ENCODE results near the gene REPIN1. TPM values are rescaled to one million over a fixed set of nuclear protein-coding genes. Genes with fewer than 3 reads are reported as not detected.

Gene REPIN1
- total RNA-seq, 1 experiment from 2014 or later, result 106 TPM

DNA sequence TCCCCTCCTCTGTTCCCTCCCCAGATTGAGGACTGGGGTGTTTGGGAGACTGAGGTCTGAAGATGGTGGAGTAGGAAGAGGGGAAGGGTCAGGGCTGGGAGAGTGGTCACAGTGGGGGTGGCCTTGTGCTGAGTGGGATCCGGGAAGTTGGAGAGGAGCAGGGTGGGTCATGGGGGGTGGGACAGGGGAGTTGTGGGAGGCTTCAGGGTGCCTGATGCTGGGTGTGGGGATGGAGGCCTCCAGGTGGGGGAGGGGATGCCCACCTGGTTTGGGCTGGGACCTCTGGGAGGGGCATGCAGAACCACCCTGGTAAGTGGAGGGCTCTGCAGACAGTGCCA lies 13.1 kb downstream of the REPIN1 start:
- no peak for ATAC-seq
- no peak overlapping the region for H3K4me2 ChIP-seq (ENCODE audit: low read length)
- H3K36me3 ChIP-seq (ENCODE audit: control insufficient read depth in 1 of 2, insufficient read depth in 2 of 2, low read length in 2 of 2), result no peaks in the 10 kb centered on the region
- POLR2A ChIA-PET, result interaction anchor here (0.6 kb wide), 1 partner anchor 17 kb away, joined by 3 read pairs; no protein-coding TSS in a partner anchor
- BruUV-seq (replicated peaks), result no TSS peak
- H3K9ac ChIP-seq (ENCODE audit: low read length), result no peak overlapping the region
- H4K20me1 ChIP-seq (ENCODE audit: insufficient read depth), result no peaks in the 10 kb centered on the region
- no peak overlapping the region for H2AFZ ChIP-seq (ENCODE audit: low read depth, low read length, poor library complexity, severe bottlenecking)
- no peak overlapping the region for H3K27ac ChIP-seq (ENCODE audit: low read depth, low read length)
- no peak for DNase-seq (ENCODE audit: low read depth, low spot score)
- RAD21 ChIA-PET (ENCODE audit: low non-redundant PET in 1 of 2, low total read pairs in 2 of 2, uncharacterized antibody in 2 of 2, unreplicated experiment in 2 of 2), result no interaction called here
- CTCF ChIA-PET, result no interaction called here
- intact Hi-C loops (cut with micrococcal nuclease), result no loop called here
- H3K79me2 ChIP-seq (ENCODE audit: insufficient read depth, low read length), result no peaks in the 10 kb centered on the region; the same call in 1 of the 2 replicates
- H3K4me1 ChIP-seq (ENCODE audit: control insufficient read depth in 1 of 2, insufficient read depth in 2 of 2, low read length in 2 of 2), result peaks cover 15 to 24% of the 10 kb centered on the region in 2 experiments
- no peaks in the 10 kb centered on the region for H3K9me2 ChIP-seq (ENCODE audit: insufficient read depth)
- H3K4me3 ChIP-seq (replicated peaks in 1 of 2; ENCODE audit: low read depth in 1 of 2, low read length in 2 of 2), result no peak overlapping the region
- no peaks in the 10 kb centered on the region for H3K9me3 ChIP-seq (ENCODE audit: control insufficient read depth in 1 of 2, insufficient read depth in 1 of 2, low read depth in 1 of 2, low read length in 2 of 2)
- TF ChIP-seq SP1 (IDR thresholded peaks at IDR 0.05; ENCODE audit: low read depth), result no peak
- no peak for TF ChIP-seq EZH2phosphoT487 (IDR thresholded peaks at IDR 0.05; ENCODE audit: borderline replicate concordance)
- TF ChIP-seq RAD21 (IDR thresholded peaks at IDR 0.05; ENCODE audit: low read depth), result no peak
- TF ChIP-seq ATF3 (IDR thresholded peaks at IDR 0.05), result no peak
- no peak for TF ChIP-seq EGR1 (IDR thresholded peaks at IDR 0.05; ENCODE audit: low read depth)
- no peak for TF ChIP-seq CBX3 (IDR thresholded peaks at IDR 0.05; ENCODE audit: low read depth)
- TF ChIP-seq, protein P1, sequence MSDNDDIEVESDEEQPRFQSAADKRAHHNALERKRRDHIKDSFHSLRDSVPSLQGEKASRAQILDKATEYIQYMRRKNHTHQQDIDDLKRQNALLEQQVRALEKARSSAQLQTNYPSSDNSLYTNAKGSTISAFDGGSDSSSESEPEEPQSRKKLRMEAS (IDR thresholded peaks at IDR 0.05), result no peak
- TF ChIP-seq JUND (IDR thresholded peaks at IDR 0.05), result no peak
- TF ChIP-seq, protein P2, sequence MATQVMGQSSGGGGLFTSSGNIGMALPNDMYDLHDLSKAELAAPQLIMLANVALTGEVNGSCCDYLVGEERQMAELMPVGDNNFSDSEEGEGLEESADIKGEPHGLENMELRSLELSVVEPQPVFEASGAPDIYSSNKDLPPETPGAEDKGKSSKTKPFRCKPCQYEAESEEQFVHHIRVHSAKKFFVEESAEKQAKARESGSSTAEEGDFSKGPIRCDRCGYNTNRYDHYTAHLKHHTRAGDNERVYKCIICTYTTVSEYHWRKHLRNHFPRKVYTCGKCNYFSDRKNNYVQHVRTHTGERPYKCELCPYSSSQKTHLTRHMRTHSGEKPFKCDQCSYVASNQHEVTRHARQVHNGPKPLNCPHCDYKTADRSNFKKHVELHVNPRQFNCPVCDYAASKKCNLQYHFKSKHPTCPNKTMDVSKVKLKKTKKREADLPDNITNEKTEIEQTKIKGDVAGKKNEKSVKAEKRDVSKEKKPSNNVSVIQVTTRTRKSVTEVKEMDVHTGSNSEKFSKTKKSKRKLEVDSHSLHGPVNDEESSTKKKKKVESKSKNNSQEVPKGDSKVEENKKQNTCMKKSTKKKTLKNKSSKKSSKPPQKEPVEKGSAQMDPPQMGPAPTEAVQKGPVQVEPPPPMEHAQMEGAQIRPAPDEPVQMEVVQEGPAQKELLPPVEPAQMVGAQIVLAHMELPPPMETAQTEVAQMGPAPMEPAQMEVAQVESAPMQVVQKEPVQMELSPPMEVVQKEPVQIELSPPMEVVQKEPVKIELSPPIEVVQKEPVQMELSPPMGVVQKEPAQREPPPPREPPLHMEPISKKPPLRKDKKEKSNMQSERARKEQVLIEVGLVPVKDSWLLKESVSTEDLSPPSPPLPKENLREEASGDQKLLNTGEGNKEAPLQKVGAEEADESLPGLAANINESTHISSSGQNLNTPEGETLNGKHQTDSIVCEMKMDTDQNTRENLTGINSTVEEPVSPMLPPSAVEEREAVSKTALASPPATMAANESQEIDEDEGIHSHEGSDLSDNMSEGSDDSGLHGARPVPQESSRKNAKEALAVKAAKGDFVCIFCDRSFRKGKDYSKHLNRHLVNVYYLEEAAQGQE (IDR thresholded peaks at IDR 0.05; ENCODE audit: low read depth), result no peak
- TF ChIP-seq POLR2AphosphoS5 (IDR thresholded peaks at IDR 0.05; ENCODE audit: low read depth, low read length), result no peak
- TF ChIP-seq, protein P3, sequence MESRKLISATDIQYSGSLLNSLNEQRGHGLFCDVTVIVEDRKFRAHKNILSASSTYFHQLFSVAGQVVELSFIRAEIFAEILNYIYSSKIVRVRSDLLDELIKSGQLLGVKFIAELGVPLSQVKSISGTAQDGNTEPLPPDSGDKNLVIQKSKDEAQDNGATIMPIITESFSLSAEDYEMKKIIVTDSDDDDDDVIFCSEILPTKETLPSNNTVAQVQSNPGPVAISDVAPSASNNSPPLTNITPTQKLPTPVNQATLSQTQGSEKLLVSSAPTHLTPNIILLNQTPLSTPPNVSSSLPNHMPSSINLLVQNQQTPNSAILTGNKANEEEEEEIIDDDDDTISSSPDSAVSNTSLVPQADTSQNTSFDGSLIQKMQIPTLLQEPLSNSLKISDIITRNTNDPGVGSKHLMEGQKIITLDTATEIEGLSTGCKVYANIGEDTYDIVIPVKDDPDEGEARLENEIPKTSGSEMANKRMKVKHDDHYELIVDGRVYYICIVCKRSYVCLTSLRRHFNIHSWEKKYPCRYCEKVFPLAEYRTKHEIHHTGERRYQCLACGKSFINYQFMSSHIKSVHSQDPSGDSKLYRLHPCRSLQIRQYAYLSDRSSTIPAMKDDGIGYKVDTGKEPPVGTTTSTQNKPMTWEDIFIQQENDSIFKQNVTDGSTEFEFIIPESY (IDR thresholded peaks at IDR 0.05; ENCODE audit: extremely low read depth, insufficient replicate concordance, low read length), result no peak
- no peak for TF ChIP-seq SIN3A (IDR thresholded peaks at IDR 0.05; ENCODE audit: low read depth)
- no peak for TF ChIP-seq ELF1 (IDR thresholded peaks at IDR 0.05; ENCODE audit: borderline replicate concordance, low read depth)
- no peak for TF ChIP-seq FOSL1 (IDR thresholded peaks at IDR 0.05; ENCODE audit: low read depth)
- no peak for TF ChIP-seq YY1 (IDR thresholded peaks at IDR 0.05; ENCODE audit: extremely low read depth, insufficient replicate concordance, low read depth, low read length)
- no peak for TF ChIP-seq EZH2 (IDR thresholded peaks at IDR 0.05)
- no peak for TF ChIP-seq POLR2A (IDR thresholded peaks at IDR 0.05; ENCODE audit: borderline replicate concordance, extremely low read depth, insufficient read depth, insufficient read length)
- TF ChIP-seq ZNF274 (IDR thresholded peaks at IDR 0.05; ENCODE audit: low read depth, low read length), result no peak
- no peaks in the 10 kb centered on the region for H3K27me3 ChIP-seq (ENCODE audit: insufficient read depth, low read length)
